Measurements from ENCODE around the gene SEPTIN2. TPM values are rescaled to one million over a fixed set of nuclear protein-coding genes. Genes with fewer than 3 reads are reported as not detected.
A peak's percentile ranks its signal among the peaks of the same experiment; 100 is the strongest.

The SEPTIN2 gene
- polyA plus RNA-seq, 1 donor (not counting 4 experiments of a cell fraction or from before 2014, with no cell fraction given), result 644 TPM

GRCh38 chr2:241315093-241315878 lies 439 bp upstream of the SEPTIN2 start, which contains the start of gene HDLBP:
TSS of gene HDLBP (minus strand) at chr2:241315672. CDS start at chr2:241266869, 48,803 bp downstream.
- H3K27ac ChIP-seq (ENCODE audit: control insufficient read depth, insufficient read depth, low read length), result peak within 1 kb of the TSS; percentile 100
- peak within 1 kb of the TSS; percentile 99 for H3K4me2 ChIP-seq (ENCODE audit: control insufficient read depth, extremely low read depth, insufficient read depth, low read depth, low read length)
- peaks cover 58% of the 10 kb centered on the region for H3K4me1 ChIP-seq (ENCODE audit: control insufficient read depth, extremely low read depth, insufficient read depth, low read length)
- no peaks in the 10 kb centered on the region for H3K9me3 ChIP-seq (ENCODE audit: control insufficient read depth, low read depth, low read length)
- H3K9me1 ChIP-seq (ENCODE audit: control insufficient read depth, extremely low read depth, insufficient read depth, low read length), result peaks cover 2% of the 10 kb centered on the region
- no peak for FAIRE-seq
- H3K79me2 ChIP-seq (ENCODE audit: control insufficient read depth, insufficient read depth, low read length), result peaks cover 92% of the 10 kb centered on the region
- H3K36me3 ChIP-seq (ENCODE audit: control insufficient read depth in 2 of 2, extremely low read depth in 1 of 2, insufficient read depth in 2 of 2, low read length in 2 of 2), result peaks cover 0 to 15% of the 10 kb centered on the region in 2 experiments
- dilution Hi-C loops (cut with MboI; ENCODE audit: extremely low pct_ligation_motif_present, low sequenced_read_pairs), result no loop called here
- peaks cover 19% of the 10 kb centered on the region for H4K20me1 ChIP-seq (ENCODE audit: control insufficient read depth, extremely low read depth, insufficient read depth, low read length)
- DNase-seq (ENCODE audit: low read depth, low spot score), result peak; percentile 94
- peak within 1 kb of the TSS; percentile 86 to 100 (median 89) for H3K4me3 ChIP-seq (ENCODE audit: control insufficient read depth in 2 of 3, extremely low read depth in 1 of 3, insufficient read depth in 2 of 3, low read depth in 1 of 3, low read length in 3 of 3)
- no peaks in the 10 kb centered on the region for H3K27me3 ChIP-seq (ENCODE audit: control insufficient read depth, extremely low read depth, insufficient read depth, low read length)
- TF ChIP-seq CTCF (optimal IDR thresholded peaks at IDR 0.05 in 1 of 3, IDR thresholded peaks at IDR 0.05 in 1 of 3, conservative IDR thresholded peaks at IDR 0.05 in 1 of 3; ENCODE audit: extremely low read depth in 1 of 3, insufficient read depth in 2 of 3, low read length in 3 of 3) (peak in 2 of 3 experiments; percentile 27 to 79), EZH2 (IDR thresholded peaks at IDR 0.05; ENCODE audit: low read length) (no peak)
- peak within 1 kb of the TSS; percentile 98 for H2AFZ ChIP-seq (ENCODE audit: control insufficient read depth, low read length)
- peak within 1 kb of the TSS; percentile 100 for H3K9ac ChIP-seq (ENCODE audit: control insufficient read depth, extremely low read depth, insufficient read depth, low read length)

GRCh38 chr2:241316825-241317224 lies 1.1 kb downstream of the SEPTIN2 start:
- no peaks in the 10 kb centered on the region for H3K9me3 ChIP-seq (ENCODE audit: control insufficient read depth, low read depth, low read length)
- peak overlapping the region; percentile 100 for H3K9ac ChIP-seq (ENCODE audit: control insufficient read depth, extremely low read depth, insufficient read depth, low read length)
- H3K4me3 ChIP-seq (ENCODE audit: control insufficient read depth in 2 of 3, extremely low read depth in 1 of 3, insufficient read depth in 2 of 3, low read depth in 1 of 3, low read length in 3 of 3), result peak overlapping the region; percentile 68 to 99 (median 83)
- dilution Hi-C loops (cut with MboI; ENCODE audit: extremely low pct_ligation_motif_present, low sequenced_read_pairs), result no loop called here
- peaks cover 0 to 15% of the 10 kb centered on the region in 2 experiments for H3K36me3 ChIP-seq (ENCODE audit: control insufficient read depth in 2 of 2, extremely low read depth in 1 of 2, insufficient read depth in 2 of 2, low read length in 2 of 2)
- H2AFZ ChIP-seq (ENCODE audit: control insufficient read depth, low read length), result no peak overlapping the region
- TF ChIP-seq CTCF (optimal IDR thresholded peaks at IDR 0.05 in 1 of 3, IDR thresholded peaks at IDR 0.05 in 1 of 3, conservative IDR thresholded peaks at IDR 0.05 in 1 of 3; ENCODE audit: extremely low read depth in 1 of 3, insufficient read depth in 2 of 3, low read length in 3 of 3), result no peak
- no peak for TF ChIP-seq EZH2 (IDR thresholded peaks at IDR 0.05; ENCODE audit: low read length)
- DNase-seq (ENCODE audit: low read depth, low spot score) (no peak), FAIRE-seq (no peak)
- H3K4me2 ChIP-seq (ENCODE audit: control insufficient read depth, extremely low read depth, insufficient read depth, low read depth, low read length), result peak overlapping the region; percentile 99
- H4K20me1 ChIP-seq (ENCODE audit: control insufficient read depth, extremely low read depth, insufficient read depth, low read length), result peaks cover 14% of the 10 kb centered on the region
- peaks cover 92% of the 10 kb centered on the region for H3K79me2 ChIP-seq (ENCODE audit: control insufficient read depth, insufficient read depth, low read length)
- peaks cover 48% of the 10 kb centered on the region for H3K4me1 ChIP-seq (ENCODE audit: control insufficient read depth, extremely low read depth, insufficient read depth, low read length)
- peak overlapping the region; percentile 92 for H3K27ac ChIP-seq (ENCODE audit: control insufficient read depth, insufficient read depth, low read length)
- H3K9me1 ChIP-seq (ENCODE audit: control insufficient read depth, extremely low read depth, insufficient read depth, low read length), result peaks cover 4% of the 10 kb centered on the region
- no peaks in the 10 kb centered on the region for H3K27me3 ChIP-seq (ENCODE audit: control insufficient read depth, extremely low read depth, insufficient read depth, low read length)
